PC-3 (cell line): ENCODE data around the gene RTN3. TPM values are rescaled to one million over a fixed set of nuclear protein-coding genes. Genes with fewer than 3 reads are reported as not detected.
A peak's percentile ranks its signal among the peaks of the same experiment; 100 is the strongest.

Experiments used
- ATAC-seq: fragments of 200-7000 bp; cut with Tn5 transposase; 2 replicates; pipeline ENCODE4 v1.9.1; 2020; ENCODE audit warnings: mild to moderate bottlenecking, moderate library complexity
- BruUV-seq: library from RNA; stranded (reverse); fragments of 400-500 nt; replicated peaks from 2 replicates; lab custom pipeline; 2021; lab: Mats Ljungman, UMichigan
- CTCF ChIA-PET: fragments of 300-600 bp; sonication (Branson Sonifier 250); formaldehyde crosslinking; loops from one replicate; lab custom pipeline; 2022; ENCODE audit warnings: antibody characterized with exemption; lab: Charles Lee
- POLR2A ChIA-PET: fragments of 300-600 bp; sonication (Branson Sonifier 250); formaldehyde crosslinking; loops from one replicate; lab custom pipeline; 2022; ENCODE audit warnings: antibody characterized with exemption; ENCODE audit not compliant: unreplicated experiment; lab: Charles Lee
- DNase-seq: peaks from one replicate; pipeline ENCODE4 v3.0.0-alpha.2; 2015
- H2AFZ ChIP-seq: fragments of 300-600 bp; sonication (generic); 2 replicates; pipeline ENCODE4 v1.6.0; 2016; ENCODE audit warnings: antibody characterized with exemption, low read length
- H3F3A ChIP-seq: fragments of 300-600 bp; sonication (generic); one replicate; pipeline ENCODE4 v1.6.0; 2017; ENCODE audit warnings: antibody characterized with exemption, low read length, control low read depth, mild to moderate bottlenecking; ENCODE audit not compliant: unreplicated experiment
- H3K27ac ChIP-seq: fragments of 300-600 bp; sonication (generic); 2 replicates; pipeline ENCODE4 v1.5.1; 2016; ENCODE audit warnings: mild to moderate bottlenecking, low read length
- H3K27me3 ChIP-seq: fragments of 300-600 bp; sonication (generic); 2 replicates; pipeline ENCODE4 v1.6.1; 2016; ENCODE audit warnings: low read length, mixed read lengths
- H3K36me3 ChIP-seq: fragments of 300-600 bp; sonication (generic); 2 replicates; pipeline ENCODE4 v1.6.1; 2016; ENCODE audit warnings: low read depth, mixed run types, low read length, mixed read lengths
- H3K4me1 ChIP-seq: fragments of 300-600 bp; sonication (generic); 2 replicates; pipeline ENCODE4 v1.5.1; 2016; ENCODE audit warnings: low read length; ENCODE audit not compliant: insufficient read depth
- H3K4me2 ChIP-seq: fragments of 300-600 bp; sonication (generic); 2 replicates; pipeline ENCODE4 v1.6.0; 2016; ENCODE audit warnings: low read length
- H3K4me3 ChIP-seq: fragments of 300-600 bp; sonication (generic); 2 replicates; pipeline ENCODE4 v1.5.1; 2016; ENCODE audit warnings: mild to moderate bottlenecking, low read length, mixed read lengths
- H3K79me2 ChIP-seq: fragments of 300-600 bp; sonication (generic); 2 replicates; pipeline ENCODE4 v1.6.1; 2017; ENCODE audit warnings: low read length, mixed read lengths
- H3K9ac ChIP-seq: fragments of 300-600 bp; sonication (generic); 2 replicates; pipeline ENCODE4 v1.6.0; 2016; ENCODE audit warnings: mild to moderate bottlenecking, low read length
- H3K9me2 ChIP-seq: fragments of 300-600 bp; sonication (generic); replicated peaks from 2 replicates; pipeline ENCODE4 v1.6.1; 2016; ENCODE audit warnings: mixed run types, low read length, mixed read lengths
- H3K9me3 ChIP-seq: fragments of 300-600 bp; sonication (generic); 2 replicates; pipeline ENCODE4 v1.6.1; 2016; ENCODE audit warnings: low read length, mixed read lengths
- H4K20me1 ChIP-seq: fragments of 300-600 bp; sonication (generic); 2 replicates; pipeline ENCODE4 v1.6.1; 2016; ENCODE audit warnings: low read length, mixed read lengths
- EZH2 ChIP-seq: fragments of 300-600 bp; sonication (generic); IDR thresholded peaks from one replicate; pipeline ENCODE4 v1.6.1; 2017; ENCODE audit warnings: antibody characterized with exemption, mild to moderate bottlenecking, low read length; ENCODE audit not compliant: unreplicated experiment
- EZH2phosphoT487 ChIP-seq: fragments of 300-600 bp; sonication (generic); IDR thresholded peaks from 2 replicates; pipeline ENCODE4 v1.6.1; 2018; ENCODE audit warnings: mild to moderate bottlenecking, antibody characterized with exemption, low read length, borderline replicate concordance
- intact Hi-C: fragments of 100-400 bp; cut with micrococcal nuclease; formaldehyde crosslinking; loops from 2 replicates; pipeline ENCODE4 v1.9.0; 2023
- total RNA-seq: library from RNA; depleted of rRNA; stranded (reverse); fragments of >200 nt; gene quantifications from 2 replicates; pipeline ENCODE4 v1.2.3, GENCODE V29; 2014
- TF ChIP-seq, protein P1 (sequence below): fragments of 300-600 bp; sonication (generic); conservative IDR thresholded peaks from 2 replicates; pipeline ENCODE4 v1.5.1; 2017; ENCODE audit warnings: antibody characterized with exemption, low read depth, mild to moderate bottlenecking, low read length

RTN3 gene
- total RNA-seq, 1 experiment from 2014 or later, result 100 TPM

DNA sequence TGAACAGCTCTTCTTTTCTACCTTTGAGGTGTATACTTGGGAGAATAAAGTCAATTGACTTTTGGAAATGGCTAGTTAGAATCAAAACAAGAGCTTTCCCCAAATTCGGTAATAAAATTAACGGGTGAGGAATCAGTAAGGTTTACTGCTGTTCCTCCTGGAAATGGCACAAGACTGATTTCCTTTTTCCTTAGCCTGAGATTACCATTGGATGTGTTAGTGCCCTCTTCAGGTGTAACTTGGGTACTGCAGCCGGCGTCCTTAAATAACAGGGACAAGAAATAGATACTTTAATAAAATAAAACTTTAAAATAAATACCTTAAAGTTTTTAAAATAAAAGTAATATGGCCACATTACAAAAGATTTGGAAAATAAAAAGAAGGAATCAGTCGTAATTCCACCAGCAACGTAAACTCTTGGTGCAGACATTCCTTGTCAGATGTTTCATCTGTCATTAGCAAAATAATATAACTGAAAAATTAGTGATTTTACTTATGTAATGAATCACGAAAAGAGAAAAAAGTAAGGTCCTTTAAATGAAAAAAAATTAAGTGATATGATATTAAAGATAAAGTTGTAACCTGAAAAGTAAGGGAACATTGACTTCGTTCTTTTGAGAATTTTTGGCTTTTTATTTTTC, 57.5 kb downstream of the RTN3 start:
- H3K9me2 ChIP-seq, result no peaks in the 10 kb centered on the region
- no peak for TF ChIP-seq EZH2phosphoT487
- TF ChIP-seq, protein P1, sequence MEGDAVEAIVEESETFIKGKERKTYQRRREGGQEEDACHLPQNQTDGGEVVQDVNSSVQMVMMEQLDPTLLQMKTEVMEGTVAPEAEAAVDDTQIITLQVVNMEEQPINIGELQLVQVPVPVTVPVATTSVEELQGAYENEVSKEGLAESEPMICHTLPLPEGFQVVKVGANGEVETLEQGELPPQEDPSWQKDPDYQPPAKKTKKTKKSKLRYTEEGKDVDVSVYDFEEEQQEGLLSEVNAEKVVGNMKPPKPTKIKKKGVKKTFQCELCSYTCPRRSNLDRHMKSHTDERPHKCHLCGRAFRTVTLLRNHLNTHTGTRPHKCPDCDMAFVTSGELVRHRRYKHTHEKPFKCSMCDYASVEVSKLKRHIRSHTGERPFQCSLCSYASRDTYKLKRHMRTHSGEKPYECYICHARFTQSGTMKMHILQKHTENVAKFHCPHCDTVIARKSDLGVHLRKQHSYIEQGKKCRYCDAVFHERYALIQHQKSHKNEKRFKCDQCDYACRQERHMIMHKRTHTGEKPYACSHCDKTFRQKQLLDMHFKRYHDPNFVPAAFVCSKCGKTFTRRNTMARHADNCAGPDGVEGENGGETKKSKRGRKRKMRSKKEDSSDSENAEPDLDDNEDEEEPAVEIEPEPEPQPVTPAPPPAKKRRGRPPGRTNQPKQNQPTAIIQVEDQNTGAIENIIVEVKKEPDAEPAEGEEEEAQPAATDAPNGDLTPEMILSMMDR, result peak; percentile 85
- DNase-seq (peak; percentile 96), ATAC-seq (peak; percentile 73)
- ChIA-PET CTCF (interaction anchor here (0.5 to 1.0 kb wide), 3 partner anchors 14 to 141 kb away, joined by 4 to 26 read pairs (median 4); no protein-coding TSS in a partner anchor), POLR2A (no interaction called here)
- H3K9ac ChIP-seq, result no peak overlapping the region
- peak overlapping the region; percentile 9; the same call in 1 of the 2 replicates for H2AFZ ChIP-seq
- H3K4me2 ChIP-seq, result peak overlapping the region; percentile 39
- H3K27me3 ChIP-seq, result no peaks in the 10 kb centered on the region
- H3K36me3 ChIP-seq, result no peaks in the 10 kb centered on the region
- H3K27ac ChIP-seq, result no peak overlapping the region
- H3K79me2 ChIP-seq, result no peaks in the 10 kb centered on the region
- H3F3A ChIP-seq, result no peaks in the 10 kb centered on the region
- intact Hi-C loops, result loop anchor here (1.0 to 5.0 kb wide), 4 partner anchors 56 to 262 kb away; no protein-coding TSS in a partner anchor
- H3K4me3 ChIP-seq, result no peak overlapping the region
- H3K4me1 ChIP-seq, result no peaks in the 10 kb centered on the region
- 0 out of 2 replicates have a peak, but pooled peaks cover 5% of the 10 kb centered on the region for H4K20me1 ChIP-seq
- no peaks in the 10 kb centered on the region for H3K9me3 ChIP-seq
- BruUV-seq, result no TSS peak

DNA sequence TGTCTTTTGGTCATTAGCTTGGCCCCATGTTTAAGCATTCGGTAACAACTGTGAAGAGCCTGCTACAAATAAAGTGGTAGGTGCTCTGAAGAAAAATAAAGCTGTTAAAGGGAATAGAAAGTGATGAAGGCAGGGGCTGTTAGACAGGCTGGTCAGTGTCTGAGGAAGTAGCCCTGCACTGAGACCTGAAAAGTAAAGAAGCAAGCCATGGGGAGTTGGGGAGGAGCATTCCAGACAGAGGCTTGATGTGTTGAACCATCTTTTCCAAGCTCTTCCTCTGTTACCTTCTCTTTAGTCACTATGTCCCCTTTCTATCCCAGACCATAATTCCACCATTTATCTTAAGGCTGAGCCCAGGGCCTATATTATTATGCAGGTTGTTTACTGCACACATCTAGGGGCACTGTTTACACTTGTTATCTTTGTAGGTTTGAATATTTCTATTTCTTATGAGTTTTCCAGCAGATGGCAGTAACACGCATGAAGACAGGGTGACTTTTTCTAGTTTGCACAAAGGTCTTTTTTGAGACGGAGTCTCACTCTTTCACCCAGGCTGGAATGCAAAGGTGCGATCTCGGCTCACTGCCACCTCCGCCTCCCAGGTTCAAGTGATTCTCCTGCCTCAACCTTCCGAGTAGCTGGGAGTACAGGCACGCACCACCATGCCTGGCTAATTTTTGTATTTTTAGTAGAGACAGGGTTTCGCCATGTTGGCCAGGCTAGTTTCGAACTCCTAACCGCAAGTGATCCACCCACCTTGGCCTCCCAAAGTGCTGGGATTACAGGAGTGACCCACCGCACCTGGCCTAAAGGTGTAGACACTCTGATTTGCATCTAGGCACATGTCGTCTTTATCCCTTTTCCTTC, 64.2 kb downstream of the RTN3 start:
- Histone ChIP-seq H3K36me3 (peaks cover 10% of the 10 kb centered on the region; the same call in 1 of the 2 replicates), H3K9ac (no peak overlapping the region), H3K9me3 (no peaks in the 10 kb centered on the region), H2AFZ (no peak overlapping the region), H4K20me1 (0 out of 2 replicates have a peak, but pooled peaks cover 6% of the 10 kb centered on the region), H3K27me3 (no peaks in the 10 kb centered on the region), H3K9me2 (no peaks in the 10 kb centered on the region), H3K27ac (no peak overlapping the region), H3F3A (no peaks in the 10 kb centered on the region), H3K4me2 (no peak overlapping the region), H3K4me1 (no peaks in the 10 kb centered on the region), H3K4me3 (no peak overlapping the region), H3K79me2 (peaks cover 7% of the 10 kb centered on the region; the same call in 1 of the 2 replicates)
- BruUV-seq, result no TSS peak
- ChIA-PET CTCF (no interaction called here), POLR2A (no interaction called here)
- TF ChIP-seq, protein P1, result peak; percentile 65
- no peak for TF ChIP-seq EZH2phosphoT487
- peak; percentile 42 for ATAC-seq
- intact Hi-C loops, result no loop called here
- peak; percentile 33 for DNase-seq

DNA sequence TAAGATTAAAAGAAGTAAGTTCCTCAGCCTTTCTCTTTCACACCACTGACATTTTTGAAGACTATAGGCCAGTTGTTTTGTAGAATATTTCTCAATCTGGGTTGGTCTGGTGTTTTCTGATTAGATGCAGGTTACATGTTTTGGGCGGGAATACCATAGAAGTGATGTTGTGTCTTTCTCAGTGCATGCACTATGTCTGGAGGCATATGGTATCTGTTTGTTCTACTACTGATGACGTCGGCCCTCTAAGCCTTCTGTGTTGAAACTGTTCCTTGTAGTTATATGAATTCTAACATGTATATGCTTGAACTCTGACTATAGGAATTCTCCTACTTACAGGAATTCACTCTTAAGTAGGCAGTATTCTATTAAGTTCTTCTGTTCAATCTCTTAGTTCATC, 65.7 kb downstream of the RTN3 start:
- DNase-seq, result no peak
- no peaks in the 10 kb centered on the region for H3K9me3 ChIP-seq
- no peak overlapping the region for H3K4me3 ChIP-seq
- no peak overlapping the region for H3K4me2 ChIP-seq
- H3K27ac ChIP-seq, result no peak overlapping the region
- ChIA-PET POLR2A (no interaction called here), CTCF (no interaction called here)
- no peak overlapping the region for H2AFZ ChIP-seq
- H4K20me1 ChIP-seq, result 0 out of 2 replicates have a peak, but pooled peaks cover 6% of the 10 kb centered on the region
- H3K36me3 ChIP-seq, result peaks cover 18% of the 10 kb centered on the region; the same call in 1 of the 2 replicates
- H3K9me2 ChIP-seq, result no peaks in the 10 kb centered on the region
- intact Hi-C loops, result no loop called here
- ATAC-seq, result no peak
- BruUV-seq, result no TSS peak
- H3K4me1 ChIP-seq, result no peaks in the 10 kb centered on the region
- H3K27me3 ChIP-seq, result no peaks in the 10 kb centered on the region
- TF ChIP-seq EZH2, result no peak
- TF ChIP-seq, protein P1, result no peak
- TF ChIP-seq EZH2phosphoT487, result no peak
- H3K9ac ChIP-seq, result no peak overlapping the region
- no peaks in the 10 kb centered on the region for H3F3A ChIP-seq
- H3K79me2 ChIP-seq, result peaks cover 7% of the 10 kb centered on the region; the same call in 1 of the 2 replicates
